Loucy (cell line): ENCODE data around the gene CERS6.

Source experiments
- H2AFZ ChIP-seq: fragments of 200-600 bp; sonication (generic); 2 replicates; pipeline ENCODE4 v1.6.0; 2016; ENCODE audit warnings: antibody characterized with exemption, mild to moderate bottlenecking, low read length, moderate library complexity
- H3F3A ChIP-seq: fragments of 200-600 bp; 2 replicates; pipeline ENCODE4 v1.6.0; 2016; ENCODE audit warnings: antibody characterized with exemption, low read depth, mild to moderate bottlenecking
- H3K27me3 ChIP-seq: fragments of 200-600 bp; sonication (generic); 2 replicates; pipeline ENCODE4 v1.6.1; 2014; ENCODE audit warnings: low read length, mild to moderate bottlenecking; ENCODE audit not compliant: insufficient read depth, poor library complexity, severe bottlenecking
- H3K36me3 ChIP-seq: fragments of 200-600 bp; sonication (generic); 2 replicates; pipeline ENCODE4 v1.6.1; 2016; ENCODE audit warnings: low read length; ENCODE audit not compliant: insufficient read depth
- H3K4me1 ChIP-seq: fragments of 200-600 bp; sonication (generic); 2 replicates; pipeline ENCODE4 v1.5.1; 2014; ENCODE audit warnings: low read length, mild to moderate bottlenecking; ENCODE audit not compliant: insufficient read depth, poor library complexity, severe bottlenecking
- H3K4me2 ChIP-seq: fragments of 200-600 bp; sonication (generic); 2 replicates; pipeline ENCODE4 v1.6.0; 2014; ENCODE audit warnings: antibody characterized with exemption, low read length, low read depth, mild to moderate bottlenecking; ENCODE audit not compliant: poor library complexity, severe bottlenecking
- H3K4me3 ChIP-seq: fragments of 200-600 bp; sonication (generic); 2 replicates; pipeline ENCODE4 v1.5.1; 2014; ENCODE audit warnings: low read length, mild to moderate bottlenecking, mixed read lengths; ENCODE audit not compliant: poor library complexity, severe bottlenecking
- H3K79me2 ChIP-seq: fragments of 200-600 bp; sonication (generic); 2 replicates; pipeline ENCODE4 v1.6.1; 2014; ENCODE audit warnings: low read length; ENCODE audit not compliant: insufficient read depth
- H3K9ac ChIP-seq: fragments of 200-600 bp; sonication (generic); 2 replicates; pipeline ENCODE4 v1.6.0; 2014; ENCODE audit warnings: mild to moderate bottlenecking, low read depth, low read length, moderate library complexity; ENCODE audit not compliant: poor library complexity, severe bottlenecking
- H3K9me2 ChIP-seq: fragments of 200-600 bp; sonication (generic); replicated peaks from 2 replicates; pipeline ENCODE4 v1.6.1; 2016; ENCODE audit warnings: low read depth, low read length, mixed read lengths
- H3K9me3 ChIP-seq: fragments of 200-600 bp; sonication (generic); 2 replicates; pipeline ENCODE4 v1.6.1; 2014; ENCODE audit warnings: mild to moderate bottlenecking, antibody characterized with exemption, low read length, low read depth; ENCODE audit not compliant: insufficient read depth
- H4K20me1 ChIP-seq: fragments of 200-600 bp; sonication (generic); 2 replicates; pipeline ENCODE4 v1.6.0; 2014; ENCODE audit warnings: antibody characterized with exemption, low read length, mild to moderate bottlenecking; ENCODE audit not compliant: insufficient read depth, poor library complexity, severe bottlenecking
- EZH2phosphoT487 ChIP-seq: fragments of 200-600 bp; IDR thresholded peaks from 2 replicates; pipeline ENCODE4 v1.6.1; 2018; ENCODE audit warnings: antibody characterized with exemption, mild to moderate bottlenecking, moderate library complexity, borderline replicate concordance
- TF ChIP-seq, protein P1 (sequence below): fragments of 200-600 bp; sonication (generic); conservative IDR thresholded peaks from 2 replicates; pipeline ENCODE4 v1.5.1; 2014; ENCODE audit warnings: mild to moderate bottlenecking, antibody characterized with exemption, low read length

Gene CERS6

DNA sequence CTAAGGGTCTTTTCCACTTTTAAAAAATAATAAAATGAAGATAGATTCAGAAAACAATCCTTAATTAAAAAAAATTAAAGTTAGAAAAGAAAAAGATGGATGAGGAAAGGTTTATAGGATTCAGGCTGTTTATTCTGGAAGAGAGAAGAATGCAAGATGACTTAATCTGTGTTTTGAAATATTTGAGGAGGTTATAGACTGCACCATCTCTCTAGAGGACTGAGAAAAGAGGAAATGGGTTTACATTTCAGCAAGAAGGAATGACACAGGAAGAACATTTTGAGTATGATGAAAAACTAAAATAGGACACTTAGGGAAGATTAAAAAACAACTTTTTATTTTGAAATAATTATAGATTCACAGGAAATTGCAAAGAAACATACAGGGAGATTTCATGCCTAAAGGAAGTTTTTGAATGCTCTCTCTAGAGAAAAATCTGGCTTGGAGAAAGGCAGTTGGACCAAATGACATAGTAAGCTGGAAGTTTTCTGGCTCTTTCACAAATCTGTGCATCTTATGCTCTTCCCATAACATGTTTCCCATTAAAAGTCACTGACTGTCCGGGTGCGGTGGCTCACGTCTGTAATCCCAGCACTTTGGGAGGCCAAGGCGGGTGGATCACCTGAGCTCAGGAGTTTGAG lies 75.0 kb downstream of the CERS6 start:
- Histone ChIP-seq H3K9ac (no peak overlapping the region), H3K4me2 (no peak overlapping the region), H3F3A (no peaks in the 10 kb centered on the region), H3K79me2 (peaks cover 68% of the 10 kb centered on the region; the same call in 1 of the 2 replicates), H3K4me1 (peaks cover 17% of the 10 kb centered on the region), H4K20me1 (peaks cover 3% of the 10 kb centered on the region), H3K4me3 (no peak overlapping the region), H3K9me2 (no peaks in the 10 kb centered on the region), H3K27me3 (no peaks in the 10 kb centered on the region), H3K9me3 (no peaks in the 10 kb centered on the region), H3K36me3 (no peaks in the 10 kb centered on the region), H2AFZ (no peak overlapping the region)
- no peak for TF ChIP-seq EZH2phosphoT487
- TF ChIP-seq, protein P1, sequence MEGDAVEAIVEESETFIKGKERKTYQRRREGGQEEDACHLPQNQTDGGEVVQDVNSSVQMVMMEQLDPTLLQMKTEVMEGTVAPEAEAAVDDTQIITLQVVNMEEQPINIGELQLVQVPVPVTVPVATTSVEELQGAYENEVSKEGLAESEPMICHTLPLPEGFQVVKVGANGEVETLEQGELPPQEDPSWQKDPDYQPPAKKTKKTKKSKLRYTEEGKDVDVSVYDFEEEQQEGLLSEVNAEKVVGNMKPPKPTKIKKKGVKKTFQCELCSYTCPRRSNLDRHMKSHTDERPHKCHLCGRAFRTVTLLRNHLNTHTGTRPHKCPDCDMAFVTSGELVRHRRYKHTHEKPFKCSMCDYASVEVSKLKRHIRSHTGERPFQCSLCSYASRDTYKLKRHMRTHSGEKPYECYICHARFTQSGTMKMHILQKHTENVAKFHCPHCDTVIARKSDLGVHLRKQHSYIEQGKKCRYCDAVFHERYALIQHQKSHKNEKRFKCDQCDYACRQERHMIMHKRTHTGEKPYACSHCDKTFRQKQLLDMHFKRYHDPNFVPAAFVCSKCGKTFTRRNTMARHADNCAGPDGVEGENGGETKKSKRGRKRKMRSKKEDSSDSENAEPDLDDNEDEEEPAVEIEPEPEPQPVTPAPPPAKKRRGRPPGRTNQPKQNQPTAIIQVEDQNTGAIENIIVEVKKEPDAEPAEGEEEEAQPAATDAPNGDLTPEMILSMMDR, result no peak

DNA sequence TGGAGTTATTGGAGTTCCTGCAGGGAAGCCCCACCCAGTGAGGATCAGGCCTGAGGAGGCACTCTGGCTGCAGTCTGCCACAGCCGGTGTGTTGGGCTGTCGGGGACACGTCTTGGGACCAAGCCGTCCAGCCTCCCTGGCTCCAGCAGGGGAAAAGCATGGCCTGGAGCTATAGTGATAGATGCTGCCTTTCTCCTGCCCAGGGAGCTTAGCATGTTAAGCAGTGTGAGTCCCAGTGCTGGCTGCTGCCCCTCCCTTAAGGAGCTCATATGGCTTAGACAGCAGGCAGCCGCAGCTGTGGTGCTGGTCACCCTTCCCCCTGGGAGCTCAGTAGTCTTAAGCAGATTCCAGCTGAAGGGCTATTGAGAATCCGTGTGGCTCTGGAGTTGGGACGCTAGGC lies 78.9 kb downstream of the CERS6 start:
- Histone ChIP-seq H3K4me2 (no peak overlapping the region), H3K79me2 (peaks cover 59% of the 10 kb centered on the region; the same call in 1 of the 2 replicates), H3K9ac (no peak overlapping the region), H3K4me3 (no peak overlapping the region), H3K27me3 (no peaks in the 10 kb centered on the region), H3K4me1 (peaks cover 12% of the 10 kb centered on the region), H3K9me2 (no peaks in the 10 kb centered on the region), H4K20me1 (peaks cover 3% of the 10 kb centered on the region), H3F3A (no peaks in the 10 kb centered on the region), H2AFZ (no peak overlapping the region), H3K9me3 (peaks cover 8% of the 10 kb centered on the region; the same call in 1 of the 2 replicates), H3K36me3 (no peaks in the 10 kb centered on the region)
- TF ChIP-seq, protein P1, result no peak
- no peak for TF ChIP-seq EZH2phosphoT487

DNA sequence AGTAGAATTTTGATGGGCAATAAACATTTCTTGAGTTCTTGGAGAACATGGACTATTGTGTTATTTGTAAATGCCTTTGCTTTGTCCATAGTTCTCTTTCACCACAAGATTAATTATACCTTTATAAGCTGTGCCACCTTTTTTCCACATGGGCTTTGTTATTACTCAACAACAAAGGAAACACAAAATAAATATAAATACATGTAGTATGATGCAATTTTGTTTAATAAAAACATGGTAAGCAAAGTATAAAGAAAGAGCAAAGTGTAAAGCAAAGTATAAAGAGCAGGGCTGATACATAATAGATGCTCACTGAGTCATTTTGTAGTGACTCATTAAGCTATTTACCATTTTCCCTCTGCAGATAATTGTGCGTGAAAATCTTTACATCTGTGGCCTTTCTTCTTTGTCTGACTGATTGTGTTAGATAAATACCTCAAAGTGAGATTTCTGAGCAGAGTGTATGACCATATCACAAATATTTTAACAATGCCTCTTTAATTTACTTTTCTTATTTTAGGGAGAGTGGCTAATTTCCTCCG lies 80.9 kb downstream of the CERS6 start:
- no peak overlapping the region for H3K4me3 ChIP-seq
- no peak overlapping the region for H3K9ac ChIP-seq
- H3K9me3 ChIP-seq, result peaks cover 9% of the 10 kb centered on the region; the same call in 1 of the 2 replicates
- H3K27me3 ChIP-seq, result no peaks in the 10 kb centered on the region
- no peaks in the 10 kb centered on the region for H3K4me1 ChIP-seq
- no peak overlapping the region for H2AFZ ChIP-seq
- no peak for TF ChIP-seq EZH2phosphoT487
- TF ChIP-seq, protein P1, result no peak
- 0 out of 2 replicates have a peak, but pooled peaks cover 6% of the 10 kb centered on the region for H3K36me3 ChIP-seq
- H4K20me1 ChIP-seq, result no peaks in the 10 kb centered on the region
- H3K79me2 ChIP-seq, result peaks cover 60% of the 10 kb centered on the region; the same call in 1 of the 2 replicates
- H3K9me2 ChIP-seq, result no peaks in the 10 kb centered on the region
- no peaks in the 10 kb centered on the region for H3F3A ChIP-seq
- H3K4me2 ChIP-seq, result no peak overlapping the region
